Endothelial cell of umbilical vein (primary cell): ENCODE measurements around the gene LCE6A. TPM values are rescaled to one million over a fixed set of nuclear protein-coding genes. Genes with fewer than 3 reads are reported as not detected.

ENCODE experiments used
- BruUV-seq: library from RNA; stranded (reverse); fragments of 400-500 nt; replicated peaks from 2 replicates; lab custom pipeline; 2021; lab: Mats Ljungman, UMichigan
- CTCF ChIA-PET: fragments of 300-600, 350-600 bp; sonication (Branson Sonifier 250); formaldehyde crosslinking; loops from one replicate; lab custom pipeline; 2021; ENCODE audit warnings: antibody characterized with exemption, inconsistent platforms; lab: Charles Lee
- POLR2A ChIA-PET: fragments of 300-600, 350-600 bp; sonication (Branson Sonifier 250); formaldehyde crosslinking; loops from one replicate; lab custom pipeline; 2021; ENCODE audit warnings: antibody characterized with exemption, inconsistent platforms; lab: Charles Lee
- DNase-seq: peaks from one replicate; pipeline ENCODE4 v3.0.0-alpha.2; 2011; ENCODE audit warnings: low read depth, low spot score
- FAIRE-seq: peaks from 2 replicates; lab custom pipeline; 2011; peaks lifted over from hg19 to GRCh38; lab: Jason Lieb, UNC
- H2AFZ ChIP-seq: 2 replicates; pipeline ENCODE4 v1.6.0; 2012; ENCODE audit warnings: low read depth, low read length, control low read depth, inconsistent platforms
- H3K27ac ChIP-seq: 2 replicates; pipeline ENCODE4 v1.5.1; 2011; ENCODE audit warnings: low read depth, mild to moderate bottlenecking, control low read depth, low read length, moderate library complexity; ENCODE audit not compliant: insufficient read depth
- H3K27me3 ChIP-seq, 2 experiments: 2 replicates each; pipeline versions ENCODE4 v1.6.0 to v1.6.1; 2011; ENCODE audit warnings: low read length in 2 of 2, mixed read lengths in 1 of 2; ENCODE audit not compliant: control insufficient read depth in 2 of 2, insufficient read depth in 2 of 2
- H3K36me3 ChIP-seq, 2 experiments: 2 replicates in 1 of 2; 3 replicates in 1 of 2; pipeline ENCODE4 v1.5.1; 2011; ENCODE audit warnings: low read length in 2 of 2, mild to moderate bottlenecking in 1 of 2, moderate library complexity in 1 of 2; ENCODE audit not compliant: control insufficient read depth in 2 of 2, insufficient read depth in 2 of 2; ENCODE audit errors: extremely low read depth in 1 of 2
- H3K4me1 ChIP-seq: 3 replicates; pipeline ENCODE4 v1.5.1; 2011; ENCODE audit warnings: mild to moderate bottlenecking, low read length; ENCODE audit not compliant: control insufficient read depth, insufficient read depth; ENCODE audit errors: extremely low read depth
- H3K4me2 ChIP-seq: 2 replicates; pipeline ENCODE4 v1.6.1; 2011; ENCODE audit warnings: low read length, control low read depth, mixed read lengths; ENCODE audit not compliant: insufficient read depth
- H3K4me3 ChIP-seq, 3 experiments: fragments of 200-600 bp in 1 of 3; sonication (generic), shearing (Covaris generic) in 1 of 3; replicated peaks in 1 of 3; 2 replicates each; pipeline ENCODE4 v1.5.1; 2011 to 2016; ENCODE audit warnings: control low read depth in 3 of 3, low read length in 3 of 3, mild to moderate bottlenecking in 2 of 3, inconsistent platforms in 1 of 3, low read depth in 1 of 3, moderate library complexity in 1 of 3; ENCODE audit not compliant: insufficient read depth in 1 of 3
- H3K79me2 ChIP-seq: 2 replicates; pipeline ENCODE4 v1.6.0; 2012; ENCODE audit warnings: low read length, inconsistent platforms; ENCODE audit not compliant: control insufficient read depth, insufficient read depth
- H3K9ac ChIP-seq: replicated peaks from 2 replicates; pipeline ENCODE3; 2011; ENCODE audit warnings: low read length, control low read depth; ENCODE audit not compliant: insufficient read depth; ENCODE audit errors: extremely low read depth
- H3K9me1 ChIP-seq: replicated peaks from 3 replicates; pipeline ENCODE4 v1.6.0; 2011; ENCODE audit warnings: mild to moderate bottlenecking, low read length; ENCODE audit not compliant: control insufficient read depth, insufficient read depth; ENCODE audit errors: extremely low read depth
- H3K9me3 ChIP-seq: replicated peaks from 2 replicates; pipeline ENCODE4 v1.5.1; 2012; ENCODE audit warnings: low read length, inconsistent platforms; ENCODE audit not compliant: control insufficient read depth, insufficient read depth
- H4K20me1 ChIP-seq: replicated peaks from 2 replicates; pipeline ENCODE3; 2011; ENCODE audit warnings: mild to moderate bottlenecking, low read length; ENCODE audit not compliant: control insufficient read depth, insufficient read depth; ENCODE audit errors: extremely low read depth
- CTCF ChIP-seq, 2 donors: IDR thresholded peaks; 1 replicate in 1 of 2; 2 replicates in 1 of 2; pipeline ENCODE4 v1.5.1; 2011; ENCODE audit warnings: low read length in 2 of 2, mild to moderate bottlenecking in 2 of 2, moderate library complexity in 2 of 2, control low read depth in 1 of 2, inconsistent platforms in 1 of 2, low read depth in 1 of 2; ENCODE audit not compliant: insufficient read depth in 1 of 2; ENCODE audit errors: extremely low read depth in 1 of 2
- POLR2A ChIP-seq: IDR thresholded peaks from 2 replicates; pipeline ENCODE4 v1.6.1; 2012; ENCODE audit warnings: low read depth, mild to moderate bottlenecking, control low read depth, low read length
- dilution Hi-C: fragments of 300-500 bp; cut with MboI; formaldehyde crosslinking; loops from one replicate; pipeline ENCODE4 v1.15.0; 2019; ENCODE audit warnings: low sequenced_read_pairs; ENCODE audit not compliant: extremely low pct_ligation_motif_present
- intact Hi-C: fragments of 100-400 bp; cut with micrococcal nuclease; formaldehyde crosslinking; loops from one replicate; pipeline ENCODE4 v1.10.0; 2022
- polyA plus RNA-seq, 4 experiments: library from polyadenylated mRNA; depleted of rRNA in 3 of 4; stranded (reverse) in 3 of 4; unstranded in 1 of 4; fragments of >200 nt; gene quantifications; 2 replicates each; pipeline versions ENCODE4 v1.2.1 to v1.2.3, GENCODE V29; 2011 to 2012; ENCODE audit warnings: missing spikeins in 1 of 4
- total RNA-seq: library from RNA; stranded (reverse); gene quantifications from 2 replicates; pipeline ENCODE4 v1.2.3, GENCODE V29; 2021

LCE6A gene
- total and polyA plus RNA-seq, 2 donors (not counting 3 experiments of a cell fraction or from before 2014, with no cell fraction given), result not detected

- Histone ChIP-seq H3K4me3 (no peak overlapping the region), H3K9me3 (no peaks in the 10 kb centered on the region), H4K20me1 (no peaks in the 10 kb centered on the region), H3K27me3 (no peaks in the 10 kb centered on the region), H3K4me1 (no peaks in the 10 kb centered on the region), H3K9me1 (no peaks in the 10 kb centered on the region), H3K36me3 (no peaks in the 10 kb centered on the region), H3K27ac (no peak overlapping the region), H3K4me2 (no peak overlapping the region), H3K79me2 (no peaks in the 10 kb centered on the region), H2AFZ (no peak overlapping the region), H3K9ac (no peak overlapping the region)
- ChIA-PET POLR2A (no interaction called here), CTCF (interaction anchor here (0.6 to 3.3 kb wide), 11 partner anchors 12 to 355 kb away, joined by 3 to 38 read pairs (median 4); no protein-coding TSS in a partner anchor)
- FAIRE-seq (peak; percentile 63), DNase-seq (peak; percentile 71)
- TF ChIP-seq POLR2A (no peak), CTCF (IDR thresholded peaks at IDR 0.05; ENCODE audit: extremely low read depth in 1 of 2, insufficient read depth in 1 of 2, low read depth in 1 of 2, low read length in 2 of 2) (peak; percentile 80 to 82)
- intact Hi-C loops (loop anchor here (1.0 kb wide), 2 partner anchors 322 to 353 kb away; no protein-coding TSS in a partner anchor), dilution Hi-C loops (no loop called here)
- BruUV-seq, result no TSS peak
Observed at GRCh38 chr1:152869808-152870419, 27.3 kb downstream of the LCE6A start.
